Vagina (tissue), 2 donors: ENCODE data around the gene SGCA.

ENCODE experiments used
- CTCF ChIP-seq, 3 experiments: fragments of 450-650 bp in 2 of 3; fragments of 200-600 bp in 1 of 3; sonication (generic) in 1 of 3; IDR thresholded peaks; one replicate each; pipeline ENCODE4 v1.5.1; 2017 to 2019; ENCODE audit warnings: antibody characterized with exemption in 3 of 3, mild to moderate bottlenecking in 2 of 3, moderate library complexity in 2 of 3
- POLR2AphosphoS5 ChIP-seq, 2 donors: sonication (generic); formaldehyde crosslinking; IDR thresholded peaks; one replicate each; pipeline ENCODE4 v1.9.0; 2017; ENCODE audit warnings: antibody characterized with exemption in 2 of 2, mild to moderate bottlenecking in 2 of 2, low read depth in 1 of 2; ENCODE audit not compliant: insufficient read depth in 1 of 2

DNA sequence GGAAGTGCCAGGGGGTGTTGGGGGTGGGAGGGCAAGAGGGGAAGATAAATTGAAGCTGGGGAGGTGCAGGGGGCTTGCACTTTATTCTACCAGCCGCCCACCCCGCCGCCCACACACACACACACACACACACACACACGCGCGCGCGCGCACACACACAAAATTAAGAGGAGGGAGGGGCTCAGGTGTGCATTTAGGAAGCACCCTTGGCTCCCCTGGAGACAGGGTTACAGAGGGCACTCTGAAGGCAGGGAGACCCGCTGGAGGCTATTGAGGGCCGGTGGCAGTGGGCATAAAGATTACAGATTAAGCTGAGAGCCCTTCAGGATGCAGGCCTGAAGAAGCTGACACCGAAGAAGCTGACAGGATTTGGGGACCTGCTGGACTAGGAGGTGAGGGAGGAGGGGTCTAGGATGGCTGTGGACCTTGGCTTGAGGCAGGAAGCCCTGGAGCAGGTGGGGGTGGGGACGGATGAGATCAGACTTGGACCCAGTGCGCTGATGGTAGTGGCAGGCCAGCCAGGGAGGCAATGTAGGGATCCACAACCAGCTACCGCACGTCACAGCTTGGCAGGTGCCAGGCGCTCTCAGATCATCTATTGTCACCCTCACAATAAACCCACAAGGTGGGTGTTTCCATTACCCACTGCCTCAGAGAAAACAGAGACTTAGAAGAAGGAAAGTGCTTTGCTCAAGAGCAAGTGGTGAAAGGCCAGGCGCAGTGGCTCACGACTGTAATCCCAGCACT is 35.1 kb upstream of the SGCA start:
- no peak for TF ChIP-seq CTCF (IDR thresholded peaks at IDR 0.05)
- no peak for TF ChIP-seq POLR2AphosphoS5 (IDR thresholded peaks at IDR 0.05; ENCODE audit: insufficient read depth in 1 of 2, low read depth in 1 of 2)
